Subcutaneous adipose tissue (tissue), 4 donors: ENCODE data around the gene RPL27A. TPM values are rescaled to one million over a fixed set of nuclear protein-coding genes. Genes with fewer than 3 reads are reported as not detected.

Experiments used
- total RNA-seq, 4 donors: library from RNA; depleted of rRNA; stranded (reverse); fragments of >200 nt; gene quantifications; one replicate each; pipeline ENCODE4 v1.1.0, GENCODE V29; 2016
- TF ChIP-seq, protein P1 (sequence below): fragments of 450-650 bp; IDR thresholded peaks from one replicate; pipeline ENCODE4 v1.5.1; 2016; ENCODE audit warnings: low read depth, mild to moderate bottlenecking, control low read depth, antibody characterized with exemption, moderate library complexity

RPL27A gene
- total RNA-seq, 4 donors from 2014 or later, result 925 to 1,376 (median 1,058) TPM

DNA sequence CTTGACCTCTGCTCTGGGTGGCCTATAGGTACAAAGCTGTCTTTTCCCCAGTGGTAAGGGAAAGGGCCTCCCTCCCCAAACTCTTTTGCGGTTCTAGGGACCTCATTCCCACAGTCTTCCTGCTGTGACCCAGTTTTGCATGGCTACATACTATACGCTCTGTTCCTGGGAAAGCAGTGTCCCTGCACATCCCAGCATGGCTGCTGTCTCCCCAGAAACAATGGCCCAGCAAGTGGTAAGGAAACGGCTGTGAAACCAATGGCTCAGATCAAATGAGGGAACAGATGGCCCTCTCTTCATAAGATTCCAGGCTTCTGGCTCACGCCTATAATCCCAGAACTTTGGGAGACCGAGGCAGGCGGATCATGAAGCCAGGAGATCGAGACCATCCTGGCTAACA lies 41.1 kb downstream of the RPL27A start:
- TF ChIP-seq, protein P1, sequence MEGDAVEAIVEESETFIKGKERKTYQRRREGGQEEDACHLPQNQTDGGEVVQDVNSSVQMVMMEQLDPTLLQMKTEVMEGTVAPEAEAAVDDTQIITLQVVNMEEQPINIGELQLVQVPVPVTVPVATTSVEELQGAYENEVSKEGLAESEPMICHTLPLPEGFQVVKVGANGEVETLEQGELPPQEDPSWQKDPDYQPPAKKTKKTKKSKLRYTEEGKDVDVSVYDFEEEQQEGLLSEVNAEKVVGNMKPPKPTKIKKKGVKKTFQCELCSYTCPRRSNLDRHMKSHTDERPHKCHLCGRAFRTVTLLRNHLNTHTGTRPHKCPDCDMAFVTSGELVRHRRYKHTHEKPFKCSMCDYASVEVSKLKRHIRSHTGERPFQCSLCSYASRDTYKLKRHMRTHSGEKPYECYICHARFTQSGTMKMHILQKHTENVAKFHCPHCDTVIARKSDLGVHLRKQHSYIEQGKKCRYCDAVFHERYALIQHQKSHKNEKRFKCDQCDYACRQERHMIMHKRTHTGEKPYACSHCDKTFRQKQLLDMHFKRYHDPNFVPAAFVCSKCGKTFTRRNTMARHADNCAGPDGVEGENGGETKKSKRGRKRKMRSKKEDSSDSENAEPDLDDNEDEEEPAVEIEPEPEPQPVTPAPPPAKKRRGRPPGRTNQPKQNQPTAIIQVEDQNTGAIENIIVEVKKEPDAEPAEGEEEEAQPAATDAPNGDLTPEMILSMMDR, result no peak

DNA sequence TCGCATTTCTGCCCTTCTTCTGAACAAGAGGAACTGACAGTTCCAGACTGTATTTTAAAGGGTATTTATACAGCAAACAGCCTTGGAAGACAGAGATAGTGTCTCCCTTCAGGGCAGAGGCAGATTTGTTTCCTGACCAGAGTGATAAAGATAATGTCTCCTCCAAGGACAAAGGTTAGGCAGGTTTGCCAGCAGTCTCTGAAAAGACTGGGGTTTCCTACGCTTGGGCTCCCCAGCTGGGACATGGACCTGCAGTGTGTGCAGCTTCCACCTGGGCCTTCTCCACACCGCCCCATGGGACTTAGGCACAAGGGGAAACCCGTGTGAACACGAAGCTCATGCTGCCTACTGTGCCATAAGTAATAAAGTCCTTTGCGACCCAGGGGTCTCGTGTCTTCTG lies 42.1 kb downstream of the RPL27A start:
- TF ChIP-seq, protein P1, result no peak

DNA sequence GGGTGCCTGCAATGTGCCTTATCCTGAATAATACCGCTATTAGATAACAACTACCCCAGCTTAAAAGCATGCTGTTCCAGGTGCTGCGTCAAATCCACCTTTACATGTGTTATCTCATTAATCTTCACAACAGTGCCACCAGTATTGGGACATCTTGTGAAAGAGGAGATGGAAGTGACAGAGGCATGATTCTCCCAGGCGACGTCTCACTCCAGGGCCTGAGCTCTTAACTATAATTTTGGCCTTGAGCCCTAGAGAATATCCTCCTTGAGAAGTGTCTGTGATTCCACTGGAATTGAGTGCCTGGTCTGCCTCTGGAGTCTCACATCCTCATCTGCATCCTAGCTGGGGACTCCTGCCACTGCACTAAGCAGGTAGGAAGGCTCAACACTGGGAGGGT lies 43.8 kb downstream of the RPL27A start:
- TF ChIP-seq, protein P1, result no peak

DNA sequence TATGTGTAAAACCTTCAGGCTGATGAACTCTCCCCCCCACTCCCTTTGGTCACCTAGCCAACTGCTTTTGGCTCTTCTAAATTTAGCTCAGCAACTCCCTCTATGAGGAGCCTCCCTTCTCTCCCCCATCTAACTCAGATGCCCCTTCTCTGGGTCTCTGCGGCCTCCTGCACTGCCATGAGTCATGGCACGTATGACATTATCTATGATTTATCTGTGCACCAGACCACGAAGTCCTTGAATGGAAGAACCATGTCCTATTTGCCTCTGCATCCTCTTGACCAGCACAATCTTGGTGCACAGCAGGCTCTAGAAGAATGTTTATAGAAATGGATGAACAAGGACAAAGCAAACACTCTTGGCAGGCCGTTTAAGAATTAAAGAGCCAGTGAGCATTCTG lies 46.0 kb downstream of the RPL27A start:
- TF ChIP-seq, protein P1, result no peak

DNA sequence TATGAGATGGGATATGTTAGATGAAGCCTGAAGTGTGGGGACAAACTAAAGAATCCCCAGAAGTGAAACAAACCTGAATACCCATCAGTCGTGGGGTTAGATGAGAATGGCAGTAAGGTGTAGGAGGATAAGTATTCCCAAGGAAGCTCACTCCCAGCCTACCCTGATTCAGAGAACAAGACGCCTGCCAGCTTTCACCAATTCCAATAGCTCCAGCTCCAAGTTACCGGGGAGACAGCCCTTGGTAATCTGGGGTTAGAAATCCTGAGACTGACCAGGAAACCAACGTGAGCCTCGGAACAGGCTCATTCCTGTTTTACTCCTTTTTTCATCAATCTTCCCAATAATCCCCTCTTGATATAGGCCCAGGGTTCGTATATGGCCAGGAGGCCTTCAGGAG lies 46.5 kb downstream of the RPL27A start:
- TF ChIP-seq, protein P1, result no peak

DNA sequence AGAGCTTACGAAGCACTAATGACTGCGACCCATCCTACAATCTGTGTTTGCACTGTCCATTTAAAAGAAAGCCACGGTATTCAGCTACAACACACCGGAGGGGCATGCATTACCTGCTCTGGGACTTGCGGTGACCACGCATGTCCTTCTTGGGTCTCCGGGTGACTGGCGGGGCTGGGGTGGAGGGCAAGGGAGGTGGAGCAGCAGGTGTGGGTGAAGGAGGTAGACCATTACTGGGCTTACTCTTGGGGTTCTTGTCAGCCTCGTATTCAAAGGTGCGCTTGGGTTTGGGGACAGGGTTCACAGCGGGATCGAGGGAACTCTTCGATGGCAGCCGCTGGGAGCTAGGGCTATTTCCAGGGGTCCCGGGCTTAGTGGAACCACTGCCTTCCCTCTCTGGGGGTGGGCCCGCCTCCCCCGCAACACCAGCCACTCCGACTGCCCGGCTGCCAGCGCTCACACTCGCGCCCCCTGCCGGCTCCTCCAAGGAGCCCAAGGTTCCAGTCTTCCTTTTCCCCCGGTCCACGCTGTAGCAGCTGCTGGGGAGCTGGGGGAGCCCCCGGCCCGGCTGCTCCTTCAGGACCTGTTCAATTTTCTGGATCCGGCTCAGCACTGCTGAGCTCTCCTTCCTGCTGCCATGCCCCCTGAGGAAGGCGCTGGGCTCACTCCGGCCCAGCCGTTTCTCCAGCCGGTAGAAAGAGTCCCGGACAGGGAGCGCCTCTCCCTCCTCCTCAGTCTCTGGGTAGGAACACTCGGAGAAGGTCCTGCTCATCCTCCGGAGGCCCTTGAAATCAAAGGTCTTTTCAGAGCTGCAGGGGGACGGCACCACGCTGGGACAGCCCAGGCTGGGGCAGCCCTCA lies 47.5 kb downstream of the RPL27A start:
- TF ChIP-seq, protein P1, result no peak

DNA sequence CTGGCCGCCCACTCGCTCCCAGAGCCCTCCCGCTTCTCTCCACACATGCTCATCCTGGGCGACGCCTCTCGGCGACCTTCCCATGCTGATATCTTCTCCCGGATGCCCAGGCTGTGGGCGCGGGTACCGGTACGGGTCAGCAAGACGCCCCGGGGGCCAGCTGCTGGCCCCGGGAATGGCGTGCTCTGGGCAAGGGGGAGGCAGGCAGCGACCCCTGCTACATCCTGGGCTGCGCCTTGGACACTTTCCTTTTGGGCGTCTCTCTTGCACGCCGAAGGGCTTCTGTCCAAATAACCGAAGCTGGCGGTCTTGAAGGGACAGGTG lies 48.1 kb downstream of the RPL27A start:
- TF ChIP-seq, protein P1, result no peak
